Measurements from ENCODE around the gene GIMAP2. TPM values are rescaled to one million over a fixed set of nuclear protein-coding genes. Genes with fewer than 3 reads are reported as not detected.

Gene GIMAP2
- total RNA-seq, 1 experiment from 2014 or later: not detected

- no peak for TF ChIP-seq POLR2A (IDR thresholded peaks at IDR 0.05; ENCODE audit: borderline replicate concordance, extremely low read depth, insufficient read depth, insufficient read length)
- no peak for TF ChIP-seq MAX (IDR thresholded peaks at IDR 0.05)
Measured at GRCh38 chr7:150641854-150642253, 43.7 kb upstream of the GIMAP2 start (continued).

- Histone ChIP-seq H3K79me2 (ENCODE audit: insufficient read depth, low read length) (no peaks in the 10 kb centered on the region), H3K9me3 (ENCODE audit: control insufficient read depth in 1 of 2, insufficient read depth in 1 of 2, low read depth in 1 of 2, low read length in 2 of 2) (no peaks in the 10 kb centered on the region), H3K9ac (ENCODE audit: low read length) (no peak overlapping the region), H2AFZ (ENCODE audit: low read depth, low read length, poor library complexity, severe bottlenecking) (no peak overlapping the region), H3K4me3 (replicated peaks in 1 of 2; ENCODE audit: low read depth in 1 of 2, low read length in 2 of 2) (no peak overlapping the region), H3K9me2 (ENCODE audit: insufficient read depth) (no peaks in the 10 kb centered on the region), H3K4me2 (ENCODE audit: low read length) (no peak overlapping the region), H3K27me3 (ENCODE audit: insufficient read depth, low read length) (no peaks in the 10 kb centered on the region), H3K27ac (ENCODE audit: low read depth, low read length) (no peak overlapping the region), H3K4me1 (ENCODE audit: control insufficient read depth in 1 of 2, insufficient read depth in 2 of 2, low read length in 2 of 2) (no peaks in the 10 kb centered on the region), H4K20me1 (ENCODE audit: insufficient read depth) (no peaks in the 10 kb centered on the region), H3K36me3 (ENCODE audit: control insufficient read depth in 1 of 2, insufficient read depth in 2 of 2, low read length in 2 of 2) (no peaks in the 10 kb centered on the region)
- ChIA-PET POLR2A (no interaction called here), RAD21 (ENCODE audit: low non-redundant PET in 1 of 2, low total read pairs in 2 of 2, uncharacterized antibody in 2 of 2, unreplicated experiment in 2 of 2) (no interaction called here), CTCF (no interaction called here)
- TF ChIP-seq CEBPB (IDR thresholded peaks at IDR 0.05; ENCODE audit: low read depth) (no peak), ATF3 (IDR thresholded peaks at IDR 0.05) (no peak), RAD21 (IDR thresholded peaks at IDR 0.05; ENCODE audit: low read depth) (no peak), REST (IDR thresholded peaks at IDR 0.05; ENCODE audit: low read depth) (no peak), CTCF (IDR thresholded peaks at IDR 0.05 in 2 of 3, conservative IDR thresholded peaks at IDR 0.05 in 1 of 3; ENCODE audit: borderline replicate concordance in 1 of 3, insufficient read depth in 1 of 3, low read depth in 2 of 3, low read length in 2 of 3) (no peak), ZFX (IDR thresholded peaks at IDR 0.05) (no peak), JUND (IDR thresholded peaks at IDR 0.05) (no peak), CBX3 (IDR thresholded peaks at IDR 0.05; ENCODE audit: low read depth) (no peak), ZBTB33 (IDR thresholded peaks at IDR 0.05; ENCODE audit: extremely low read depth, insufficient replicate concordance, low read length) (no peak), ZNF274 (IDR thresholded peaks at IDR 0.05; ENCODE audit: low read depth, low read length) (no peak), SRF (IDR thresholded peaks at IDR 0.05; ENCODE audit: low read depth) (no peak), EZH2 (IDR thresholded peaks at IDR 0.05) (no peak)
- ATAC-seq: no peak
- no TSS peak for BruUV-seq (replicated peaks)
- intact Hi-C loops (cut with micrococcal nuclease): no loop called here
- DNase-seq (ENCODE audit: low read depth, low spot score): no peak
Measured at GRCh38 chr7:150642926-150643325, 42.6 kb upstream of the GIMAP2 start.
